Upper lobe of left lung (tissue), 6 donors: ENCODE measurements around the gene SLC25A13. TPM values are rescaled to one million over a fixed set of nuclear protein-coding genes. Genes with fewer than 3 reads are reported as not detected.

Source experiments
- ATAC-seq, 2 donors: fragments of 200-7000 bp; cut with Tn5 transposase; one replicate each; pipeline ENCODE4 v1.9.1; 2022; ENCODE audit warnings: mild to moderate bottlenecking in 2 of 2, moderate library complexity in 2 of 2; ENCODE audit not compliant: low FRiP score in 2 of 2
- DNase-seq, 2 donors: peaks; one replicate each; pipeline ENCODE4 v3.0.0-alpha.2; 2019 to 2020
- H3K27ac ChIP-seq, 4 donors: fragments of 200-600 bp; sonication (generic); one replicate each; pipeline ENCODE4 v1.5.1; 2016 to 2019
- H3K27me3 ChIP-seq, 4 donors: fragments of 200-600 bp; sonication (generic); one replicate each; pipeline ENCODE4 v1.5.1; 2017 to 2019
- H3K36me3 ChIP-seq, 4 donors: fragments of 200-600 bp; sonication (generic); one replicate each; pipeline ENCODE4 v1.5.1; 2016 to 2019
- H3K4me1 ChIP-seq, 4 donors: fragments of 200-600 bp; sonication (generic); one replicate each; pipeline ENCODE4 v1.5.1; 2018 to 2019
- H3K4me3 ChIP-seq, 4 donors: fragments of 200-600 bp; sonication (generic); one replicate each; pipeline ENCODE4 v1.5.1; 2017 to 2019; ENCODE audit warnings: mild to moderate bottlenecking in 2 of 4, moderate library complexity in 1 of 4
- H3K9me3 ChIP-seq, 4 donors: fragments of 200-600 bp; sonication (generic); one replicate each; pipeline ENCODE4 v1.5.1; 2018 to 2019
- CTCF ChIP-seq, 6 experiments: fragments of 450-650 bp in 4 of 6; fragments of 200-600 bp in 2 of 6; sonication (generic) in 2 of 6; IDR thresholded peaks; one replicate each; pipeline ENCODE4 v1.5.1; 2016 to 2019; ENCODE audit warnings: antibody characterized with exemption in 6 of 6
- EP300 ChIP-seq, 4 donors: sonication (generic); formaldehyde crosslinking; IDR thresholded peaks; one replicate each; pipeline ENCODE4 v1.5.1; 2017; ENCODE audit warnings: antibody characterized with exemption in 4 of 4, control low read depth in 2 of 4
- POLR2A ChIP-seq, 4 donors: fragments of 450-650 bp; IDR thresholded peaks; one replicate each; pipeline ENCODE4 v1.5.1; 2016 to 2017; ENCODE audit warnings: antibody characterized with exemption in 4 of 4, mild to moderate bottlenecking in 2 of 4
- POLR2AphosphoS5 ChIP-seq, 2 donors: sonication (generic); formaldehyde crosslinking; IDR thresholded peaks; one replicate each; pipeline ENCODE4 v1.5.1; 2017; ENCODE audit warnings: antibody characterized with exemption in 2 of 2
- WGBS, 2 donors: methylation state at CpG; one replicate each; pipeline ENCODE4 v1.1.5; 2017 to 2018; 5-methylcytosine and 5-hydroxymethylcytosine counted together
- total RNA-seq, 6 donors: library from RNA; depleted of rRNA in 4 of 6; stranded (reverse); fragments of >200 nt in 4 of 6; gene quantifications; one replicate each; pipeline versions ENCODE4 v1.1.0 to v1.2.1, GENCODE V29; 2016 to 2021
- donor health status: DM: no; HTN: no; CAD: no; lungs with moderate emphysema.
- donor health status: DM: no; HTN: yes; CAD: no; lungs with severe emphysema.

SLC25A13 gene
- total RNA-seq, 6 donors from 2014 or later: 21.4 to 39.7 (median 30.8) TPM

DNA sequence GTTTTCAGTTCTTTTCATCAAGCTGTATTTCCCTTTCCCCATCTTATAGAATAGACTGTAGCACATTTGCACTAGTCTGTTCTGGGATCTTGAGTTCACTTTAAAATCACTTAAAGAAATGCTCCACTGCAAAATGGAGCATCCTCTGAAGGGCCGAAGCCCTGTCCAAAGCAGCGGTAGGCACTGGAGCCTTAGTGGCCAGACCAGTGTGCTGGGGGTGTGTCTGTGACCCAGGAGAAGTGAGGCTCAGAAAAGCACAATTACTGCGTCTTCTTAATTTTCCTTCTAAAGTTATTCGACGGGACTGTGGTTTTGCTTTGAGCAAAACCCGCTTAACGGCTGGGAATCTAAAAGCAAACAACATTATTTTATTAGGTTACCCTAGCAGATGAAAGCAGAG lies 205.7 kb downstream of the SLC25A13 start:
- Histone ChIP-seq H3K27me3 (no peaks in the 10 kb centered on the region), H3K4me3 (no peak overlapping the region), H3K36me3 (peaks cover 4 to 14% (median 10%) of the 10 kb centered on the region in 4 donors), H3K9me3 (no peaks in the 10 kb centered on the region), H3K27ac (no peak overlapping the region), H3K4me1 (no peaks in the 10 kb centered on the region)
- WGBS, 2 donors: 89 to 90% methylated on average over 7 of the region's 7 CpGs
- no peak for TF ChIP-seq POLR2A (IDR thresholded peaks at IDR 0.05)
- no peak for TF ChIP-seq CTCF (IDR thresholded peaks at IDR 0.05)
- ATAC-seq (no peak), DNase-seq (no peak)

GRCh38 chr7:96114190-96114589 lies 207.7 kb downstream of the SLC25A13 start:
- TF ChIP-seq EP300 (IDR thresholded peaks at IDR 0.05) (no peak), CTCF (IDR thresholded peaks at IDR 0.05) (no peak), POLR2AphosphoS5 (IDR thresholded peaks at IDR 0.05) (no peak), POLR2A (IDR thresholded peaks at IDR 0.05) (no peak)
- Histone ChIP-seq H3K27me3 (no peaks in the 10 kb centered on the region), H3K36me3 (no peaks in the 10 kb centered on the region), H3K27ac (no peak overlapping the region), H3K4me1 (no peaks in the 10 kb centered on the region), H3K9me3 (no peaks in the 10 kb centered on the region), H3K4me3 (no peak overlapping the region)
- DNase-seq: no peak
- ATAC-seq: no peak
- WGBS, 2 donors: 90 to 92% methylated on average over 7 of the region's 7 CpGs

DNA sequence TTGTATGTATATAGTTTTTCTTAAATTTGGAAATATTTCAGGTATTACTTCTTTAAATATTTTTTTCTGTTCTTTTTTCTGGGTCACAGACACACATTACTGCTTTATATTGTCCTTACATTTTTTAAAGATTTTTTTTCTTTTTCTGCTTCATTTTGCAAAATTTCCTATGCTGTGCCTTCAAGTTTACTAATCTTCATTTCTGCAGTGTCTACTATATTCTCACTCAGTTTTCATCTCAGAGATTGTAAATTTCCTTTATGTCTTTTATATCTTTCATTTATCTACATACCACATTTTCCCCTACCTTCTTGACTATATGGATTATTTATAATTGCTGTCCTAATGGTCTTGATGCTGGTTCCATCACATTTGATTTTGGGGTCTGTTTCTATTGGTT lies 210.5 kb downstream of the SLC25A13 start:
- H3K27me3 ChIP-seq: no peaks in the 10 kb centered on the region
- H3K9me3 ChIP-seq: no peaks in the 10 kb centered on the region
- TF ChIP-seq POLR2AphosphoS5 (IDR thresholded peaks at IDR 0.05): no peak
- TF ChIP-seq CTCF (IDR thresholded peaks at IDR 0.05): no peak
- no peak for TF ChIP-seq EP300 (IDR thresholded peaks at IDR 0.05)
- TF ChIP-seq POLR2A (IDR thresholded peaks at IDR 0.05): no peak
- DNase-seq: no peak
- H3K27ac ChIP-seq: no peak overlapping the region
- H3K36me3 ChIP-seq: no peaks in the 10 kb centered on the region
- no peak for ATAC-seq
- no peak overlapping the region for H3K4me3 ChIP-seq
- no peaks in the 10 kb centered on the region for H3K4me1 ChIP-seq

DNA sequence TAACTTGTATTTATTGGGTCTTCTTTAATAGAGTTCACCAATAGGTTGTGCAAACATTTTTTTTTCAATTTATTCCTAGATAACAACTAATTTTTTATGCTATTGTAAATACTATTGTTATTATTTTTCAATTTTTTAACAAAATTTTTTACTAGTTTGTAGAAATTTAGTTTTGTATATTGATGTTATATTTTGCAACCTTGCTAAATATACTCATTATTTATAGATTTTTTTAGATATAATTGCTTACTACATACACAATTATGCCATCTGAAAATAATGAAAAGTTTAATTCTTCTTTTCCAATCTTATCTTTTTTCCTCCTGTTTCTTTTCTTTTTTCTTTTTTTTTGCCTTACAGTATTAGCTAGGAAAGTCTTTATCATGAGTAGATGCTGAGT lies 216.9 kb downstream of the SLC25A13 start:
- H3K4me1 ChIP-seq: no peaks in the 10 kb centered on the region
- H3K4me3 ChIP-seq: no peak overlapping the region
- peaks cover 0 to 1% (median 0%) of the 10 kb centered on the region in 4 donors for H3K9me3 ChIP-seq
- H3K36me3 ChIP-seq: no peaks in the 10 kb centered on the region
- no peak for TF ChIP-seq POLR2A (IDR thresholded peaks at IDR 0.05)
- TF ChIP-seq EP300 (IDR thresholded peaks at IDR 0.05): no peak
- TF ChIP-seq CTCF (IDR thresholded peaks at IDR 0.05): no peak
- TF ChIP-seq POLR2AphosphoS5 (IDR thresholded peaks at IDR 0.05): no peak
- no peak for ATAC-seq
- no peak for DNase-seq
- H3K27ac ChIP-seq: no peak overlapping the region
- H3K27me3 ChIP-seq: no peaks in the 10 kb centered on the region

DNA sequence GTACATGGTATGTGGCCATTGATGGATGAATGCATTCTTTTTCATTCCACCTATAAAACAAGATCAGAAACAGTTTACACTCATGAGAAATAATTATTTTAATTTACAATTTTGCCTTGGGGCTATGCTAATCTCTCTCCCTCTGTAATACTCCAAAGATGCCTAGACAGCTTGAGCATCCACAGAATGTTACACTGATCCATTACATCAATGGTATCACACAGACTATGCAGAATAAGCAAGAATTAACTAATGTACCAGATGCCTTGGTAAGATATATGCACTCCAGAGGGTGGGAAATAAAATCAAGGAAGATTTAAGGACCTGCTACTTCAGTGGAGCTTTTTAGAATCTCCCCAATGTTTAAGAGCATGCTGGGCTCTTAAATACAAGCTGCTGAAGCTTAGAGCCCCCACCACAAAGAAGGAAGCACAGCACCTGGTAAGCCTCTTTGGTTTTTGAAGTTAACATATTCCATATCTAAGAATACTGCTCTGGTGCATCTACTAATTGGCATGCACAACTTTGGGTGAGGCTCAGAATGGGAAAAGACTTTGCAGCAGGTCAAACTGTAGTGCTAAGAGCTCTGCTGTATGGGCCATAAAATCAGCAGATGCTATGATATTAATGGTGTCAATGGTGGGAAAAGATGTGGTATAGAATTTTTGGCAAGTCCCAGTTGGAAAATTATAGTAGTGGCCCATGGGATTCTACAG lies 219.6 kb downstream of the SLC25A13 start:
- peaks cover 0 to 4% (median 0%) of the 10 kb centered on the region in 4 donors for H3K9me3 ChIP-seq
- DNase-seq (no peak), ATAC-seq (no peak)
- H3K27ac ChIP-seq: no peak overlapping the region
- no peaks in the 10 kb centered on the region for H3K36me3 ChIP-seq
- H3K4me1 ChIP-seq: no peaks in the 10 kb centered on the region
- H3K27me3 ChIP-seq: no peaks in the 10 kb centered on the region
- H3K4me3 ChIP-seq: no peak overlapping the region
- TF ChIP-seq CTCF (IDR thresholded peaks at IDR 0.05) (no peak), POLR2AphosphoS5 (IDR thresholded peaks at IDR 0.05) (no peak), POLR2A (IDR thresholded peaks at IDR 0.05) (no peak), EP300 (IDR thresholded peaks at IDR 0.05) (no peak)
